Right hindlimb (tissue), 1 donor: ENCODE measurements around the gene RAPGEFL1.
"Not testable (repeated sequence)": the region's sequence is repeated elsewhere in the genome, so short reads cannot be mapped to it uniquely, and the experiment has no call there.

Source experiments
- DNase-seq: peaks from one replicate; pipeline ENCODE4 v3.0.0-alpha.2; 2018

RAPGEFL1 gene, protein sequence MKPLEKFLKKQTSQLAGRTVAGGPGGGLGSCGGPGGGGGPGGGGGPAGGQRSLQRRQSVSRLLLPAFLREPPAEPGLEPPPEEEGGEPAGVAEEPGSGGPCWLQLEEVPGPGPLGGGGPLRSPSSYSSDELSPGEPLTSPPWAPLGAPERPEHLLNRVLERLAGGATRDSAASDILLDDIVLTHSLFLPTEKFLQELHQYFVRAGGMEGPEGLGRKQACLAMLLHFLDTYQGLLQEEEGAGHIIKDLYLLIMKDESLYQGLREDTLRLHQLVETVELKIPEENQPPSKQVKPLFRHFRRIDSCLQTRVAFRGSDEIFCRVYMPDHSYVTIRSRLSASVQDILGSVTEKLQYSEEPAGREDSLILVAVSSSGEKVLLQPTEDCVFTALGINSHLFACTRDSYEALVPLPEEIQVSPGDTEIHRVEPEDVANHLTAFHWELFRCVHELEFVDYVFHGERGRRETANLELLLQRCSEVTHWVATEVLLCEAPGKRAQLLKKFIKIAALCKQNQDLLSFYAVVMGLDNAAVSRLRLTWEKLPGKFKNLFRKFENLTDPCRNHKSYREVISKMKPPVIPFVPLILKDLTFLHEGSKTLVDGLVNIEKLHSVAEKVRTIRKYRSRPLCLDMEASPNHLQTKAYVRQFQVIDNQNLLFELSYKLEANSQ

GRCh38 chr17:40177275-40177874 lies at the start of gene RAPGEFL1:
RAPGEFL1 (plus strand) TSS chr17:40177470; CDS start chr17:40177862, 392 bp downstream.
- DNase-seq, result peak; percentile 84

DNA sequence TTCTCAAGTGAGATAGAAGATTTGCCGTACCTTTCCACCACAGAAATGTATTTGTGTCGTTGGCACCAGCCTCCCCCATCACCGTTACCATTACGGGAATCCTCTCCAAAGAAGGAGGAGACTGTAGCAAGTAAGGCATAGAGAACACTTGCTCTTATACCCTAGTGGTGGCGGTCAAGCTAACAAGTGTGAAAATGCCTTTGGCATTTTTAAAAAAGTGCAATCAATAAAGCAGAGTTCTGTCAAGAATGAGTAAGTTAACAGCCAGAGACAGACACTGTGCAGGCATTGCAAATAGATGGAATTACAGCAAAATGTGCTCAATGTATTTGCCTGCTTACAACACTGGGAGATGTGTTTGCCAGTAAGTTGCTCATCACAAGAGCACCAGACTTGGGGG lies 47.8 kb upstream of the RAPGEFL1 start:
- no peak for DNase-seq

DNA sequence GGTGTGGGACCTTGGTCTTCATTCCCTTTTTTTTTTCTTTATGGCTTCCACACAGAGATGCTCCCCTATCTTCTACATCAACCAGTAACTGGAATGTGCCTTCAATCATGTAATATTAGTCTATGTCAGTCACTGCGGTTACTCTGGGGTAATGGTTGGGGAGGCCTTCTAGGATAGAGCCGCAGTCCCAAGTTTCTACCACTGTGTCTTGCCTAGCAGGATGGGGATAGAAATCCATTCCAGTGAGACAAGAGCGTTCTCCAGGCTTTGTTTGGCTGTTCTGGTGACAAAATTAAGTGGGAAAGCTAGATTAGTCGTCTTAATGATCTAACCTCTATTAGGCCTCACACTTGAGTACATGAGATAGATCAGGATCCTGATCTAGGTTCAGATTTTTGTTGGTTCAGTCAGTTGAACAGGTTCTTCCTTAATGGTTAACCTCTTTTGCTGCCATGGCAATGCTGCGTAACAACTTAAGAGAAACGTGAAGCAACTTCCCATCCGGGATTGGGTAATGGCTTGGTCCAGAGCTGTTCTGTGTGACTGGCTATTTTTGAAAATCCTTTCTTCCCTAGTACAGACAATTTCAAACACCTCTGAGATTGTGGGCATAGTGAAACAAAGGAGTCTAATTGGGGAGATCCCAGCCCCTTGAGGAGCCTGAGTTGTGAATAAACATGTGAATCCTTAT lies 46.8 kb upstream of the RAPGEFL1 start:
- no peak for DNase-seq

DNA sequence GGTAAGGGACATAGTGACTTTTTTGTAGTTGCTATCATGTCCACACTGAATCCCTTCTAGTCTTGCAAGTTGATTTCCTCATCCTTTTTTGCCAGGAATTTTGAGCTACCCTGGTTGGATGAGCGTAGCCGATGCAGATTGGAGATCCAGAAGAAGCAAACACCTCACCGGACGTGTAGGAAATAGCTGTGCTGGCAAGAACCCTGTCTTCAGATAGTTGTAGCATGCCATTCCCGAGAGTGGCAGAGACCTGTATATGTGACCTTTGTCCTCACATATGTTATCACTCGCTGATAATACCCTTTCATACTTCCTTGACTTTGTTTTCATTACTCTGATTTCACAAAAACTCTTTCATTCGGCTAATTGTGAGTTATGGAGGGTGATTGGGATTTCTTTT lies 43.1 kb upstream of the RAPGEFL1 start:
- no peak for DNase-seq

- DNase-seq, result no peak
Measured at GRCh38 chr17:40135817-40136216, 41.5 kb upstream of the RAPGEFL1 start.

- no peak for DNase-seq
Measured at GRCh38 chr17:40139566-40140058, 37.7 kb upstream of the RAPGEFL1 start.

DNA sequence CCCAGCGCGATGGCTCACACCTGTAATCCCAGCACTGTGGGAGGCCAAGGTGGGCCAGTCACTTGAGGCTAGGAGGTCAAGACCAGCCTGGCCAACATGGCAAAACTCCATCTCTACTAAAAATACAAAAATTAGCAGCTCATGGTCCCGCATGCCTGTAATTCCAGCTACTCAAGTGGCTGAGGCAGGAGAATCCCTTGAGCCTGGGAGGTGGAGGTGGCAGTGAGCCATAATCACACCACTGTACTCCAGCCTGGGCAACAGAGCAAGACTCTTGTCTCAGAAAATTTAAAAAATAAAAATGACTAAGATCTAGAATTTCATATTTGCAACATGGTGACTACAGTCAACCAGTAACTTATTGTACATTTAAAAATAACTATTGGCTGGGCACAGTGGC lies 34.1 kb upstream of the RAPGEFL1 start:
- DNase-seq, result not testable (repeated sequence)

DNA sequence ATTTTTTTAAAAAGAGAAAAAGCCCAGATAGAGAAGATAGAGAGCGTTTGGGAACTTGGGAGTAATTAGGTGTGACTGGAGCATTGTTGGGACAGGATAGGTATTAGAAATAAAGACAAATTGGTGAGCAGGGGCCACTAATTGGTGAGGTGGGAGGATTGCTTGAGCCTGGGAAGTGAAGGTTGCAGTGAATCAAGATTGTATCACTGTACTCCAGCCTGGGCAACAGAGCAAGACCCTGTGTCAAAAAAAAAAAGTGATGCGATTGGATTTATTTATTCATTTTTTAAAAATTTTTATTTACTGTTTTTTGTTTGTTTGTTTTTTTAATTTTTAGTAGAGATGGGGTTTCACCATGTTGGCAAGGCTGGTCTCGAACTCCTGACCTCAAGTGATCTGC lies 31.8 kb upstream of the RAPGEFL1 start:
- no peak for DNase-seq

DNA sequence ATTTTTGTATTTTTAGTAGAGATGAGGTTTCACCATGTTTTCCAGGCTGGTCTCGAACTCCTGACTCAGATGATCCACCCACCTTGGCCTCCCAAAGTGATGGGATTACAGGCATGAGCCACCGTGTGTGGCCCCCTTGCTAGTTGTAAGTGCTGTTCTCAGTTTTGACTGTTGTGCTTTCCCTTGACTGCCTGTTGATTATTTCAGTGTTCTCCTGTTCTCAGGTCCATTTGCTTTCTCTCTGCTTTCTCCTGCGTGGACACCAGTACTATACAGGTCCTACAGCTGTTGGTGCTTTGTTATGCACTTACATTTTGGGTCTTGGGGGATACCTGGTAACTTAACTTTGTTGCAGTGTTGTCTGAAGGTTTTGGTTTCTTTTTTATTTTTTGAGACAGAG lies 28.7 kb upstream of the RAPGEFL1 start:
- no peak for DNase-seq

DNA sequence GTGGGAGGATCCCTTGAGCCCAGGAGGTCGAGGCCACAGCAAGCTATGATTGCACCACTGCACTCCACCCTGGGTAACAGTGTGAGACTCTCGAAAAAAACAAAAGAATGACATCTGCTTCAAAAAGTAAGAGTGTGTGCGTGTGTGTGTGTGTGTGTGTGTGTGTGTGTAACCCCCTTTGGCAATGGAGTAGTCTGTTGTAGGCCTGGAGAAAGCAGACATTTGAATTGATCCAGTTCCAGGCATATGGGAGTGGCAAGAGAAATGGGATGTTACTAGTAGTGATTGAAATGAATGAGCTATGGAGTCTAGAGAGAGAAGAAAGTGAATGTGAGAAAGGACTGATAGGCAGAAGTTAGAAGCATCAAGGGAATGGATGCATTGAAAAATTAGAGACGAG lies 27.0 kb upstream of the RAPGEFL1 start:
- DNase-seq, result no peak

DNA sequence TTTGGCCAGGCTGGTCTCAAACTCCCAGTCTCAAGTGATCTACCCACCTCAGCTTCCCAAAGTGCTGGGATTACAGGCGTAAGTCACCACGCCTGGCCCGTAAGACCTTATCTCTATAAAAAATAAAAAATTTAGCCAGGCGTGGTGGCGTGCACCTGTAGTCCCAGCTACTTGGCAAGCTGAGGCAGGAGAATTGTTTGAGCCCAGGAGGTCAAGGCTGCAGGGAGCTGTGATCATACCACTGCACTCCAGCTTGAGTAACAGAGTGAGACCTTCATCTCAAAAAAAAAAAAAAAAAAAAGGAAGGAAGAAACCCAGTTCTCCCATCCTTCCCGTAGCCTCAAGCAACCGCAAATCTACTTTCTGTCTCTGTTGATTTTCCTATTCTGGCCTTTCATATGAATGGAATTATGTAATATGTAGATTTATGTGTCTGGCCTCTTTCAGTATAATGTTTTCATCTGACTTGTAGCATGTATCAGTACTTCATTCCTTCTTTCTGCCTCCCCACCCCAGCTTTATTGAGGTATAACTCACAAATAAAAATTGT lies 25.8 kb upstream of the RAPGEFL1 start:
- no peak for DNase-seq

GRCh38 chr17:40153603-40154236 lies 23.6 kb upstream of the RAPGEFL1 start:
- DNase-seq, result no peak

GRCh38 chr17:40157973-40158372 lies 19.3 kb upstream of the RAPGEFL1 start:
- DNase-seq, result no peak

DNA sequence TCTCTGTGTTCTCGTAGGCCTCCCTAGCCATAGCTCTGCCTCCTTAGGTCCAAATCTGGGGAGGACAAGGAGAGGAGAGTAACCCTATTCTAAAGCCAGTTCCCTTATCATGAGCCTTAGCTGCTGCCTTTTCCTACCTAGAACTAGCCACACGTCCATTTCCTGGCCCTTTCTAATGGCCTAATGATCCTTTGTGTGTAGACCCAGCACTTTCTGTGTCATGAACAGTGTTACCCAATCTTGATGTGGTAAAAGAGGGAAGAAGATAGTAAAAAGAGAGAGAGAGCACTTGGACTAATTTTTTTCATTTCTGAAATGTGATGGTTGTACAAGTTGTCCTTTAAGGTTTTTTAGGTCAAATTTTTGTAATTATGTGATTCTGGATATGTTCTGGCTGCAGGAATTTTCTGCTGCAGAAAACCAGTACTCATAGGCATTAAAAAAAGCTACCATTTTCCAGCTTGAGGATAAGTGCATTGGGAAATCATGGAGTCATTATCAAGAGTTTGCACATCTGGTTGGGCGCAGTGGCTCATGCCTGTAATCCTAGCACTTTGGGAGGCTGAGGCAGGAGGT lies 18.7 kb upstream of the RAPGEFL1 start:
- no peak for DNase-seq

DNA sequence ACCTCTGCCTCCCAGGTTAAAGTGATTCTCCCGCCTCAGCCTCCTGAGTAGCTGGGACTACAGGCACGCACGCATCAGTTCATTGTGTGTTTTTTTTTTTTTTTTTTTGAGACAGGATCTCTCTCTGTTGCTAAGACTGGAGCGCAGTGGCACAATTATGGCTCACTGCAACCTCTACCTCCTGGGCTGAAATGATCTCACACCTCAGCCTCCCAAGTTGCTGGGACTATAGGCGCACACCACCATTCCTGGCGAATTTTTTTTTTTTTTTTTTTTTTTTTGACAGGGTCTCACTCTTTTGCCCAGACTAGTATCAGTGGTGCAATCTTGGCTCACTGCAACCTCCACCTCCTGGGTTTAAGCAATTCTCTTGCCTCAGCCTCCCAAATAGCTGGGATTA lies 17.8 kb upstream of the RAPGEFL1 start:
- no peak for DNase-seq

GRCh38 chr17:40167685-40168261 lies 9.5 kb upstream of the RAPGEFL1 start:
- no peak for DNase-seq

DNA sequence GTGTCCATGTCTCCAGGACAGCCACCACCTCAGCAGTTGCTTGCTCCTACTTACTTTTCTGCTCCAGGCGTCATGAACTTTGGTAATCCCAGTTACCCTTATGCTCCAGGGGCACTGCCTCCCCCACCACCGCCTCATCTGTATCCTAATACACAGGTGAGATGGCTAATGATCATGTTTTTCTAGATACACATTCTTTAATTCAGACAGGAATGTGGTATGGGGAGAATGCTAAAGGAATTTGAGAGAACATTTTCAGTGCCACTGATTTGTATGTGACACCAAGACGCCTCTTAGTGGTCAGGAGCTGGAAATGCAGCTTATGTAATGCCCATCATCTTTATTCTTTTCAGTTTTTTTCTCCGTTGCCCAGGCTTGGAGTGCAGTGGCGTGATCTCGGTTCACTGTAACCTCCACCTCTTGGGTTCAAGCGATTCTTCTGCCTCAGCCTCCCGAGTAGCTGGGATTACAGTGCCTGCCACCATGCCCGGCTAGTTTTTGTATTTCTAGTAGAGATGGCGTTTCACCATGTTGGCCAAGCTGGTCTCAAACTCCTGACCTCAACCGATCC lies 8.9 kb upstream of the RAPGEFL1 start:
- peak; percentile 52 for DNase-seq

GRCh38 chr17:40170325-40170724 lies 6.9 kb upstream of the RAPGEFL1 start:
- no peak for DNase-seq

- no peak for DNase-seq
Measured at GRCh38 chr17:40171750-40172149, 5.5 kb upstream of the RAPGEFL1 start.

GRCh38 chr17:40173091-40173777 lies 4.0 kb upstream of the RAPGEFL1 start:
- DNase-seq, result no peak

DNA sequence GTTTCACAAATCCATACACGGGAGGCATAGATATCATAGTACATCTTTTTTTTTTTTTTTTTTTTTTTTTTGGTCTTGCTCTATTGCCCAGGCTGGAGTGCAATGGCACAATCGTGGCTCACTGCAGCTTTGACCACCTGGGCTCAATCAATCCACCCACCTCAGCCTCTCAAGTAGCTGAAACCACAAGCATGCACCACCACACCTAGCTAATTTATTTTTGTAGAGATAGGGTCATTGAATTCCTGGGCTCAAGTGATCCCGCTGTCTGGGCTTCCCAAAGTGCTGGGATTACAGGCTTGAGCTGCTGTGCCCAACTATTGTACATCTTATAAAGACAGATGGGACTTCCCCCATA lies 3.5 kb upstream of the RAPGEFL1 start:
- DNase-seq, result no peak
